Esophagus (tissue), 2 donors: ENCODE data around the gene RNF20. TPM values are rescaled to one million over a fixed set of nuclear protein-coding genes. Genes with fewer than 3 reads are reported as not detected.
"Not testable (repeated sequence)": the region's sequence is repeated elsewhere in the genome, so short reads cannot be mapped to it uniquely, and the experiment has no call there.

Experiments used
- H3K27ac ChIP-seq, 2 donors: one replicate each; pipeline ENCODE4 v1.5.1; 2013; ENCODE audit warnings: low read depth in 2 of 2, mild to moderate bottlenecking in 2 of 2, inconsistent platforms in 1 of 2, low read length in 1 of 2, moderate library complexity in 1 of 2
- H3K27me3 ChIP-seq, 2 donors: one replicate each; pipeline ENCODE4 v1.6.1; 2013; ENCODE audit warnings: low read length in 2 of 2, control low read depth in 1 of 2, mild to moderate bottlenecking in 1 of 2; ENCODE audit not compliant: insufficient read depth in 2 of 2, control insufficient read depth in 1 of 2
- H3K36me3 ChIP-seq, 2 donors: one replicate each; pipeline ENCODE4 v1.6.1; 2013; ENCODE audit warnings: low read length in 1 of 2; ENCODE audit not compliant: control insufficient read depth in 2 of 2, insufficient read depth in 2 of 2
- H3K4me1 ChIP-seq, 2 donors: one replicate each; pipeline ENCODE4 v1.6.1; 2013; ENCODE audit warnings: low read length in 1 of 2; ENCODE audit not compliant: control insufficient read depth in 2 of 2, insufficient read depth in 2 of 2
- H3K4me3 ChIP-seq, 2 donors: one replicate each; pipeline ENCODE4 v1.5.1; 2013; ENCODE audit warnings: low read length in 2 of 2, mild to moderate bottlenecking in 2 of 2, low read depth in 1 of 2, moderate library complexity in 1 of 2
- H3K9me3 ChIP-seq, 2 donors: one replicate each; pipeline ENCODE4 v1.6.1; 2013; ENCODE audit warnings: mild to moderate bottlenecking in 2 of 2, low read depth in 1 of 2, low read length in 1 of 2, moderate library complexity in 1 of 2; ENCODE audit not compliant: control insufficient read depth in 2 of 2, insufficient read depth in 1 of 2
- WGBS, 2 donors: extraction: QIAGEN DNeasy Blood & Tissue Kit; methylation state at CpG; one replicate each; pipeline ENCODE4 v1.1.7; 2013; 5-methylcytosine and 5-hydroxymethylcytosine counted together
- polyA plus RNA-seq, 2 donors: library from polyadenylated mRNA; stranded (reverse); fragments of 200-250 nt; gene quantifications; one replicate each; pipeline ENCODE4 v1.2.3, GENCODE V29; 2013
- donor health status: healthy with polysubstance abuse.
- donor health status: Bipolar disorder and iron deficiency.

RNF20 gene
- polyA plus RNA-seq, 2 donors: 12.0 to 12.7 TPM

GRCh38 chr9:101527066-101527465 lies 6.6 kb upstream of the RNF20 start:
- Histone ChIP-seq H3K9me3 (no peaks in the 10 kb centered on the region), H3K27me3 (no peaks in the 10 kb centered on the region), H3K27ac (no peak overlapping the region), H3K4me3 (no peak overlapping the region), H3K36me3 (no peaks in the 10 kb centered on the region), H3K4me1 (no peaks in the 10 kb centered on the region)
- 60 to 70% methylated on average over 6 of the region's 6 CpGs for WGBS, 2 donors

DNA sequence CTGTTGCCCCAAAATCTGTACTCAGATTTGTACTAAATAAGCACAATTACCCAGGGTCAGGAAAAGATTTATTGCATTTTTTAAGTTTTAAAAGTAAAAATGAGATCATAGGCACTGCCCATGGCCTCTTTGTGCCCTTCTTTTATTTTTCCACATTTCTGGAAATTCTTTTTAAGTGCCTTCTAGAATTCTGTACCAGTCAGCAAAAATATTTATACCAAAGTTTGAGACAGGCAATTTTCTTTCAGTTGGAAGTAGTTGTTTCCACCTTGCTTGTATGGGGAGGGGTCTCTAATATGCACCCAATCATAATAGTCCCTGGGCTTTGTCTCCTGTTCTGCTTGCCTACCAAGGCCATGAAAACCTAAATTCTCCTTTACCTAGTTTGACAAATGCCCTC lies 5.6 kb upstream of the RNF20 start:
- no peaks in the 10 kb centered on the region for H3K4me1 ChIP-seq
- H3K27ac ChIP-seq: no peak overlapping the region
- no peaks in the 10 kb centered on the region for H3K36me3 ChIP-seq
- no peaks in the 10 kb centered on the region for H3K27me3 ChIP-seq
- H3K4me3 ChIP-seq: no peak overlapping the region
- no peaks in the 10 kb centered on the region for H3K9me3 ChIP-seq

GRCh38 chr9:101530076-101530711 lies 3.5 kb upstream of the RNF20 start:
- Histone ChIP-seq H3K4me3 (no peak overlapping the region), H3K27me3 (no peaks in the 10 kb centered on the region), H3K9me3 (no peaks in the 10 kb centered on the region), H3K4me1 (no peaks in the 10 kb centered on the region), H3K27ac (no peak overlapping the region), H3K36me3 (no peaks in the 10 kb centered on the region)
- WGBS, 2 donors: 18 to 20% methylated on average over 6 of the region's 6 CpGs

GRCh38 chr9:101536351-101536750 lies 2.7 kb downstream of the RNF20 start:
- Histone ChIP-seq H3K27me3 (no peaks in the 10 kb centered on the region), H3K27ac (peak overlapping the region in 1 of 2 donors; percentile 40), H3K9me3 (no peaks in the 10 kb centered on the region), H3K36me3 (peaks cover 4 to 6% of the 10 kb centered on the region in 2 donors), H3K4me1 (no peaks in the 10 kb centered on the region), H3K4me3 (no peak overlapping the region)

GRCh38 chr9:101536938-101537337 lies 3.3 kb downstream of the RNF20 start:
- whole genome bisulfite sequencing, 2 donors: 94 to 95% methylated on average over 2 of the region's 2 CpGs
- H3K36me3 ChIP-seq: peaks cover 4 to 6% of the 10 kb centered on the region in 2 donors

DNA sequence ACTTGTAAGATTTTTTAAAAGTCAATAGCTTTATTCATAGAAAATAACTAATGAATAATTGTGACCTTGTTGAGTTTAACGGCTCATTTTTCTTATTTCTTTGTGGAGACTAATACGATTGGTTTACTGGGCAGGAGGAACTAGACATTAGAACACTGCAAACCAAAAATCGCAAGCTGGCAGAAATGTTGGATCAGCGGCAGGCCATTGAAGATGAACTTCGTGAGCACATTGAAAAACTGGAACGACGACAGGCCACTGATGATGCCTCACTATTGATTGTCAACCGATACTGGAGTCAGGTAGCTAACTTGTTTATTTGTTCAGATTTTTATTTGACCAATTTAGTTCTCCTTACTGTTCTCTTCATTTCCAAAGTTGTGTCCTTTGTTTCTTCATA lies 6.4 kb downstream of the RNF20 start:
- peaks cover 4 to 8% of the 10 kb centered on the region in 2 donors for H3K36me3 ChIP-seq
- 90 to 93% methylated on average over 8 of the region's 8 CpGs for WGBS, 2 donors
- H3K4me1 ChIP-seq: no peaks in the 10 kb centered on the region
- H3K4me3 ChIP-seq: no peak overlapping the region
- no peak overlapping the region for H3K27ac ChIP-seq
- H3K27me3 ChIP-seq: no peaks in the 10 kb centered on the region
- H3K9me3 ChIP-seq: no peaks in the 10 kb centered on the region

More at GRCh38 chr9:101536938-101537337, 3.3 kb downstream of the RNF20 start:
- no peaks in the 10 kb centered on the region for H3K4me1 ChIP-seq
- no peak overlapping the region for H3K27ac ChIP-seq
- H3K9me3 ChIP-seq: no peaks in the 10 kb centered on the region
- H3K4me3 ChIP-seq: no peak overlapping the region
- no peaks in the 10 kb centered on the region for H3K27me3 ChIP-seq

GRCh38 chr9:101543098-101543735 lies 9.6 kb downstream of the RNF20 start:
- no peaks in the 10 kb centered on the region for H3K9me3 ChIP-seq
- H3K36me3 ChIP-seq: peaks cover 7 to 12% of the 10 kb centered on the region in 2 donors
- WGBS, 2 donors: 79 to 80% methylated on average over 14 of the region's 14 CpGs
- no peak overlapping the region for H3K4me3 ChIP-seq
- H3K4me1 ChIP-seq: no peaks in the 10 kb centered on the region
- H3K27me3 ChIP-seq: no peaks in the 10 kb centered on the region
- H3K27ac ChIP-seq: peak overlapping the region in 1 of 2 donors; percentile 24

DNA sequence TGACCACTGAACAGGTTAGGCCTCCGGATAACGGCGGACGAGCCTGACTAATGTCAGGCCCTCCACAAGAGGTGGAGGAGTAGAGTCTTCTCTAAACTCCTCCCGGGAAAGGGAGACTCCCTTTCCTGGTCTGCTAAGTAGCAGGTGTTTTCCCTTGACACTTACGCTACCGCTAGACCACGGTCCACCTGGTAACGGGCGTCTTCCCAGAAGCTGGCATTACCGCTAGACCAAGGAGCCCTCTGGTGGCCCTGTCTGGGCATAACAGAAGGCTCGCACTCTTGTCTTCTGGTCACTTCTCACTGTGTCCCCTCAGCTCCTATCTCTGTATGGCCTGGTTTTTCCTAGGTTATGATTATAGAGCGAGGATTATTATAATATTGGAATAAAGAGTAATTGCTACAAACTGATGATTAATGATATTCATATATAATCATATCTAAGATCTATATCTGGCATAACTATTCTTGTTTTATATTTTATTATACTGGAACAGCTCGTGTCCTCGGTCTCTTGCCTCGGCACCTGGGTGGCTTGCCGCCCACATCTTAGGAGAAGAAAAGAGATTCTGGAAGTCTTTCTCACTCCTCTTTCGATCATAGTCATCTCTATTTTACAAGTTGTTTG lies 15.9 kb downstream of the RNF20 start:
- H3K27ac ChIP-seq, H3K4me3 ChIP-seq, H3K27me3 ChIP-seq, H3K4me1 ChIP-seq, H3K9me3 ChIP-seq: not testable (repeated sequence)
- 79 to 86% methylated on average over 17 of the region's 18 CpGs for WGBS, 2 donors
- H3K36me3 ChIP-seq: peaks cover 18 to 26% of the 10 kb centered on the region in 2 donors

DNA sequence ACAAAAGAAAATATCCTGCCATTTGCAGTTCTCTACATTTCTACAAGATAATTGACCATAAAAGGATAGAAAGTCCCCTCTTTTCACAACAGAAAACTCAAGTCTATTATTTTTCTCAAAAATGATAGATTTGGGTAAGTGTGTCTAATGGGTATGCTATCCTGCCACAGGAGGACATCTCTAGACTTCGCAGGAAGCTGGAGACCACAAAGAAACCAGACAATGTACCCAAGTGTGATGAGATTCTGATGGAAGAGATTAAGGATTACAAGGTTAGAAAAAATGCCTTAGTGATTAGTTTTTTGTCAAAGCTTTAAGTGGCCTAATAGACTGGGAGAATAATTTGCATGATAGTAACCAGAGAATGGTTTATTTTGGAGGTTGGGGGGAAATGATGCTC lies 28.1 kb downstream of the RNF20 start:
- no peaks in the 10 kb centered on the region for H3K9me3 ChIP-seq
- 87 to 89% methylated on average over 1 of the region's 1 CpG for WGBS, 2 donors
- no peaks in the 10 kb centered on the region for H3K27me3 ChIP-seq
- H3K4me3 ChIP-seq: no peak overlapping the region
- H3K36me3 ChIP-seq: peaks cover 11 to 12% of the 10 kb centered on the region in 2 donors
- H3K27ac ChIP-seq: no peak overlapping the region
- H3K4me1 ChIP-seq: no peaks in the 10 kb centered on the region

GRCh38 chr9:101562966-101563365 lies 29.3 kb downstream of the RNF20 start:
- Histone ChIP-seq H3K27me3 (no peaks in the 10 kb centered on the region), H3K9me3 (no peaks in the 10 kb centered on the region), H3K4me1 (no peaks in the 10 kb centered on the region), H3K4me3 (no peak overlapping the region), H3K36me3 (peaks cover 5 to 8% of the 10 kb centered on the region in 2 donors), H3K27ac (no peak overlapping the region)
- WGBS, 2 donors: 95 to 100% methylated on average over 1 of the region's 1 CpG
